SJCRH30 (cell line): ENCODE data around the gene FBXW7. TPM values are rescaled to one million over a fixed set of nuclear protein-coding genes. Genes with fewer than 3 reads are reported as not detected.

Experiments used
- total RNA-seq: library from RNA; depleted of rRNA; stranded (reverse); fragments of >200 nt; shearing (Covaris generic); gene quantifications from 2 replicates; pipeline ENCODE4 v1.2.3, GENCODE V29; 2014; rRNA removed

FBXW7 gene
- total RNA-seq, 1 experiment from 2014 or later: 35.0 TPM

Other genes starting within 250 kb of the FBXW7 start
- gene TMEM154, start 143.9 kb upstream of the FBXW7 start, total RNA-seq: 0.08 and 0.33 TPM in 2 replicates
- 0.25 and 0.81 TPM in 2 replicates for gene TIGD4, start 243.6 kb upstream of the FBXW7 start, total RNA-seq
- 32.5 and 35.4 TPM in 2 replicates for gene ARFIP1, start 243.9 kb upstream of the FBXW7 start, total RNA-seq